Esophagus muscularis mucosa (tissue), 4 donors: ENCODE results near the gene IL15RA. TPM values are rescaled to one million over a fixed set of nuclear protein-coding genes. Genes with fewer than 3 reads are reported as not detected.
A peak's percentile ranks its signal among the peaks of the same experiment; 100 is the strongest.

Experiments used
- DNase-seq: peaks from one replicate; pipeline ENCODE4 v3.0.0-alpha.2; 2017; ENCODE audit errors: extremely low spot score
- H3K27ac ChIP-seq, 4 donors: fragments of 200-600 bp; sonication (generic); replicated peaks in 1 of 4; 1 replicate in 3 of 4; 2 replicates in 1 of 4; pipeline ENCODE4 v1.5.1; 2016 to 2019; ENCODE audit warnings: mild to moderate bottlenecking in 1 of 4
- H3K27me3 ChIP-seq, 4 donors: fragments of 200-600 bp; sonication (generic); one replicate each; pipeline versions ENCODE4 v1.5.1 to v1.6.0; 2016 to 2019
- H3K36me3 ChIP-seq, 4 donors: fragments of 200-600 bp; sonication (generic); one replicate each; pipeline ENCODE4 v1.5.1; 2016 to 2019
- H3K4me1 ChIP-seq, 4 donors: fragments of 200-600 bp; sonication (generic); one replicate each; pipeline ENCODE4 v1.5.1; 2016 to 2019
- H3K4me3 ChIP-seq, 4 donors: fragments of 200-600 bp; sonication (generic); 1 replicate in 2 of 4; 2 replicates in 2 of 4; pipeline ENCODE4 v1.5.1; 2016 to 2019; ENCODE audit warnings: mild to moderate bottlenecking in 4 of 4, moderate library complexity in 1 of 4
- H3K9me3 ChIP-seq, 4 donors: fragments of 200-600 bp; sonication (generic); 1 replicate in 3 of 4; 2 replicates in 1 of 4; pipeline ENCODE4 v1.5.1; 2016 to 2019
- CTCF ChIP-seq, 3 experiments: fragments of 200-600 bp in 2 of 3; fragments of 450-650 bp in 1 of 3; sonication (generic) in 2 of 3; IDR thresholded peaks; one replicate each; pipeline ENCODE4 v1.5.1; 2017 to 2019; ENCODE audit warnings: antibody characterized with exemption in 3 of 3, mild to moderate bottlenecking in 2 of 3, moderate library complexity in 1 of 3
- EP300 ChIP-seq: sonication (generic); formaldehyde crosslinking; IDR thresholded peaks from one replicate; pipeline ENCODE4 v1.6.1; 2017; ENCODE audit warnings: antibody characterized with exemption
- POLR2A ChIP-seq: fragments of 450-650 bp; IDR thresholded peaks from one replicate; pipeline ENCODE4 v1.6.1; 2017; ENCODE audit warnings: antibody characterized with exemption, moderate library complexity, mild to moderate bottlenecking, low read depth
- POLR2AphosphoS5 ChIP-seq, 2 donors: sonication (generic); formaldehyde crosslinking; IDR thresholded peaks; one replicate each; pipeline ENCODE4 v1.6.1; 2017; ENCODE audit warnings: antibody characterized with exemption in 2 of 2
- WGBS: methylation state at CpG from one replicate; pipeline ENCODE4 v1.1.5; 2018; 5-methylcytosine and 5-hydroxymethylcytosine counted together
- intact Hi-C: fragments of 100-400 bp; cut with DNase I; formaldehyde crosslinking; loops from one replicate; pipeline ENCODE4 v1.15.1; 2023
- total RNA-seq, 4 donors: library from RNA; depleted of rRNA; stranded (reverse); fragments of >200 nt; gene quantifications; one replicate each; pipeline versions ENCODE4 v1.1.0 to v1.2.1, GENCODE V29; 2016

Gene IL15RA
- total RNA-seq, 4 donors from 2014 or later, result 19.5 to 30.1 (median 24.2) TPM

DNA sequence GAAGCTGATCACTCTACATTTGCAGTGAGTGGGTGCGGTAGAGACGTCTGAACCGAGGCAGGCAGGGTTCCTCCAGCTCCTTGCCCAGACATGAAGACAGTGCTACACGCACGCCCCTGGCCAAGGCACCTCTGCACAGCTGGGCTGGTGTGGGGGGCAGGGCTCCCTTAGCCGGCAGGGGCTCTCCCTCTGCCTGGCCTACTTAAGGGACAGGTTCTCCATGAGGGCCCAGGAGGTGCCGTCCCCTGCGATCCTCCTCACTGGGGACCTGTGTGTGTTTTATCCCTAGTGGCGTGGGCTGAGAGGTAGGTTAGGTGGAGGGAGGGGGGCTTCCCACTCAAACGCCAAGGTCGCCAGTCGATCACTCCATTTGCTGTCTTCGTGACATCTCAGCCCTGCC lies 35.3 kb downstream of the IL15RA start:
- H3K27me3 ChIP-seq, result no peaks in the 10 kb centered on the region
- no peaks in the 10 kb centered on the region for H3K9me3 ChIP-seq
- TF ChIP-seq CTCF (IDR thresholded peaks at IDR 0.05) (no peak), POLR2AphosphoS5 (IDR thresholded peaks at IDR 0.05) (no peak), POLR2A (no peak), EP300 (no peak)
- whole genome bisulfite sequencing, result 82% methylated on average over 11 of the region's 13 CpGs
- intact Hi-C loops, result no loop called here
- no peak for DNase-seq
- peak overlapping the region; percentile 58 to 84 (median 82) for H3K27ac ChIP-seq
- H3K36me3 ChIP-seq, result peaks cover 15 to 21% (median 18%) of the 10 kb centered on the region in 4 donors
- H3K4me3 ChIP-seq, result peak overlapping the region in 1 of 4 donors; percentile 7
- H3K4me1 ChIP-seq, result peaks cover 40 to 57% (median 54%) of the 10 kb centered on the region in 4 donors

DNA sequence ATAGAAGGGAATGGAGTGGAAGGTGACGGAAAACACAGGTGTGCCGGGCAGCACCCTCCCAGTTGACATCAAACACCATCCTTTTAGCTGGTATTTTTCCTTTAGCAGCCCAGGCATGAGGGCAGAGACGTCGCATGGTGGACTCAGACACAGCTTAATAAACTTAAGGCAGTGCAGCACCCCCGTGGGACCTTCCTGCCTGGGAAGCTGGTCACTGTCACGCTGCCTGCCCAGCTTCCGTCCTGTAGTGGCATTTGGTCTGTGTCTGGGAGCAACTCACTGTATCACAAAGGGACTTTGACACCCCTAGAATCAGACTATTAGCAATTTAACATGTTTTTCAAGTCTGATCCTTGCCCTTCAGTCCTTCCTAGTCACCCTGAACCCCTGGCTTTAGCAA lies 35.8 kb downstream of the IL15RA start:
- Histone ChIP-seq H3K4me1 (peaks cover 37 to 52% (median 50%) of the 10 kb centered on the region in 4 donors), H3K4me3 (no peak overlapping the region), H3K27ac (peak overlapping the region; percentile 58 to 84 (median 82)), H3K36me3 (peaks cover 18 to 26% (median 22%) of the 10 kb centered on the region in 4 donors), H3K9me3 (no peaks in the 10 kb centered on the region), H3K27me3 (no peaks in the 10 kb centered on the region)
- no peak for DNase-seq
- TF ChIP-seq CTCF (IDR thresholded peaks at IDR 0.05), result no peak
- TF ChIP-seq POLR2AphosphoS5 (IDR thresholded peaks at IDR 0.05), result no peak
- TF ChIP-seq POLR2A, result no peak
- no peak for TF ChIP-seq EP300
- intact Hi-C loops, result no loop called here
- 91% methylated on average over 7 of the region's 7 CpGs for WGBS

- intact Hi-C loops, result no loop called here
- DNase-seq, result no peak
- 83% methylated on average over 6 of the region's 6 CpGs for WGBS
- no peak overlapping the region for H3K4me3 ChIP-seq
- peak overlapping the region in 2 of 4 donors; percentile 83 to 84 for H3K27ac ChIP-seq
- TF ChIP-seq EP300, result no peak
- TF ChIP-seq CTCF (IDR thresholded peaks at IDR 0.05), result no peak
- TF ChIP-seq POLR2A, result no peak
- no peak for TF ChIP-seq POLR2AphosphoS5 (IDR thresholded peaks at IDR 0.05)
- H3K4me1 ChIP-seq, result peaks cover 29 to 45% (median 43%) of the 10 kb centered on the region in 4 donors
- H3K9me3 ChIP-seq, result no peaks in the 10 kb centered on the region
- H3K27me3 ChIP-seq, result no peaks in the 10 kb centered on the region
- H3K36me3 ChIP-seq, result peaks cover 25 to 33% (median 30%) of the 10 kb centered on the region in 4 donors
Measured at GRCh38 chr10:5940807-5941218, 36.5 kb downstream of the IL15RA start.

DNA sequence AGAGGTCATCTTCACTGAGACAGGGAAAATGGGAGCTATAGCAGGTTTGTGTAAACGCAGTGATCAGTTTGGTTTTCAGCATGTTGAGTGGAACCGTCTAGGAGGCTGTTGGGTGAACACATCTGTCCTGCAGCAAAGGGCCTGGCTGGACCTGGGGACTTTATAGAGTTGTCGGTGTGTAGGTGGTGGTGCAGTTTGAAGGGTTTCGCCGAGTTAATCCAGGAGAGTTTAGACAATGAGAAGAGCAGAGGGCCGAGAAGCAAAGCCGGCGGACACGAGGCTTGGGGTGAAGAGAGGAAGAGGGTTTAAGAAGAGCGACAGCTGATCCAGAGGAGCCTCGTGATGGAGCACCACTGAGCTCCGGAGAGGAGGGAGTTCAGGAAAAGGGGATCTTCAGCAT lies 39.1 kb downstream of the IL15RA start:
- intact Hi-C loops, result no loop called here

More for the DNA sequence above, 39.1 kb downstream of the IL15RA start:
- Histone ChIP-seq H3K27me3 (no peaks in the 10 kb centered on the region), H3K4me3 (no peak overlapping the region), H3K36me3 (peaks cover 25 to 56% (median 47%) of the 10 kb centered on the region in 4 donors), H3K9me3 (no peaks in the 10 kb centered on the region), H3K27ac (no peak overlapping the region), H3K4me1 (peaks cover 7 to 19% (median 18%) of the 10 kb centered on the region in 4 donors)
- 88% methylated on average over 12 of the region's 12 CpGs for WGBS
- no peak for DNase-seq
- TF ChIP-seq POLR2AphosphoS5 (IDR thresholded peaks at IDR 0.05), result no peak
- no peak for TF ChIP-seq EP300
- no peak for TF ChIP-seq CTCF (IDR thresholded peaks at IDR 0.05)
- TF ChIP-seq POLR2A, result no peak
